Body of pancreas (tissue), 4 donors: ENCODE results near the gene TCAP.

Experiments
- CTCF ChIP-seq, 7 experiments: fragments of 450-650 bp in 4 of 7; fragments of 200-600 bp in 3 of 7; sonication (generic) in 3 of 7; IDR thresholded peaks; one replicate each; pipeline ENCODE4 v1.5.1; 2016 to 2019; ENCODE audit warnings: antibody characterized with exemption in 7 of 7
- POLR2A ChIP-seq, 3 donors: fragments of 450-650 bp; IDR thresholded peaks; one replicate each; pipeline ENCODE4 v1.6.1; 2016; ENCODE audit warnings: antibody characterized with exemption in 3 of 3, mild to moderate bottlenecking in 2 of 3

GRCh38 chr17:39658760-39659159, 6.4 kb upstream of the TCAP start:
- TF ChIP-seq POLR2A (IDR thresholded peaks at IDR 0.05) (no peak), CTCF (IDR thresholded peaks at IDR 0.05) (no peak)
